Neuron (in vitro differentiated cells): ENCODE data around the gene ANKDD1A.

ENCODE experiments used
- H2AFZ ChIP-seq: one replicate; pipeline ENCODE4 v1.6.1; 2013; ENCODE audit warnings: low read depth, mild to moderate bottlenecking, inconsistent platforms, low read length, moderate library complexity
- H3K27me3 ChIP-seq: one replicate; pipeline ENCODE4 v1.6.1; 2013; ENCODE audit warnings: low read length; ENCODE audit not compliant: insufficient read depth
- H3K36me3 ChIP-seq: one replicate; pipeline ENCODE4 v1.6.1; 2013; ENCODE audit warnings: low read length; ENCODE audit not compliant: insufficient read depth
- H3K4me1 ChIP-seq: one replicate; pipeline ENCODE4 v1.6.1; 2013; ENCODE audit warnings: low read length; ENCODE audit not compliant: insufficient read depth
- H3K4me3 ChIP-seq: 2 replicates; pipeline ENCODE4 v1.5.1; 2013; ENCODE audit warnings: mild to moderate bottlenecking, low read length, moderate library complexity
- H3K9me3 ChIP-seq: one replicate; pipeline ENCODE4 v1.6.1; 2013; ENCODE audit warnings: low read length

Gene ANKDD1A

GRCh38 chr15:64883997-64884511 lies 27.6 kb upstream of the ANKDD1A start:
- no peaks in the 10 kb centered on the region for H3K36me3 ChIP-seq
- peaks cover 3% of the 10 kb centered on the region for H3K4me1 ChIP-seq

DNA sequence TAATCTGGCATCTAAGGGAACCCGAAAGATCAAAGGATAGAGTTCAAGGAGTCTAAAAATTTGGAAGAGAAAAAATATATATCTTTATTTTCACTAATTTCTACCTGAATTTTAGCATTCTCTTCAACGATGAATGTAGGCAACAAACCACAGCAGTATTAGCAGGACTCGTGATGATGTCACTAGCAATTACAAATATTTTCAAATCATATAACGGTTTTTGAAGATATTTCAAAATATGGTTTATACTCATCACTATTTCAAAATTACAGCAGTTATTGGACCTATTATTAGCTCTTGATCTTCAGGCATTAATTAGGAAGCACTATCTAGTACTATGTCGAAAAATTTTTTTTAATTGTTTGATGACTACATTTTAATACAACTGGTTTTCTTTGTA lies 27.0 kb upstream of the ANKDD1A start:
- H3K4me3 ChIP-seq, result no peak overlapping the region
- no peaks in the 10 kb centered on the region for H3K9me3 ChIP-seq
- H3K36me3 ChIP-seq, result no peaks in the 10 kb centered on the region
- H2AFZ ChIP-seq, result no peak overlapping the region
- no peaks in the 10 kb centered on the region for H3K27me3 ChIP-seq
- H3K4me1 ChIP-seq, result peaks cover 3% of the 10 kb centered on the region

More at GRCh38 chr15:64883997-64884511, 27.6 kb upstream of the ANKDD1A start:
- Histone ChIP-seq H2AFZ (no peak overlapping the region), H3K27me3 (no peaks in the 10 kb centered on the region), H3K4me3 (no peak overlapping the region), H3K9me3 (no peaks in the 10 kb centered on the region)

GRCh38 chr15:64888336-64888735 lies 23.4 kb upstream of the ANKDD1A start:
- Histone ChIP-seq H2AFZ (no peak overlapping the region), H3K4me3 (no peak overlapping the region), H3K27me3 (no peaks in the 10 kb centered on the region), H3K9me3 (no peaks in the 10 kb centered on the region), H3K36me3 (no peaks in the 10 kb centered on the region), H3K4me1 (peaks cover 3% of the 10 kb centered on the region)

- no peaks in the 10 kb centered on the region for H3K27me3 ChIP-seq
- no peaks in the 10 kb centered on the region for H3K36me3 ChIP-seq
- no peak overlapping the region for H3K4me3 ChIP-seq
- no peaks in the 10 kb centered on the region for H3K9me3 ChIP-seq
- peaks cover 7% of the 10 kb centered on the region for H3K4me1 ChIP-seq
- H2AFZ ChIP-seq, result no peak overlapping the region
Observed at GRCh38 chr15:64891561-64891960, 20.1 kb upstream of the ANKDD1A start.

DNA sequence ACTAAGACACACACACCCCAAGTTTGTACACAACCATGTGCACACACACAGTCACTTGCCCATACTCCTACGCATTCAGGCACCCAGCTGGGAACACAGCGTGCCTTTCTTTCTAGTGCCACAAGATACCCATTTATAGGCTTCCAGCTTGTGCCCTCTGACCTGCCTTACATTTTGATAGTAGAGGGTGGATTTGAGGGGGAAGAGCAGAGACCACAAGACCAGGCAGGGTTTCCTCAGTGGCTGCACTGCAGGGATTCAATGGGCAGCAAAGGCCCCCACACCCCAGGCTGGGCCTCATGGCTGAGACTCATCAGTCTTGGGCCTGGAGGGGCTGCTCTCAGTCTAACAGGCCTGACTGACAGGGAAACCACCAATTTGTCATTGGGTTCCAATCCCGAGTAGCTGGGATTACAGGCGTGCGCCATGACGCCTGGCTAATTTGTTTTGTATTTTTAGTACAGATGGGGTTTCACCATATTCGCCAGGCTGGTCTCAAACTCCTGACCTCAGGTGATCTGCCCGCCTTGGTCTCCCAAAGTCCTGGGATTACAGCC lies 18.8 kb upstream of the ANKDD1A start:
- H3K27me3 ChIP-seq, result no peaks in the 10 kb centered on the region
- no peak overlapping the region for H2AFZ ChIP-seq
- no peaks in the 10 kb centered on the region for H3K9me3 ChIP-seq
- H3K4me1 ChIP-seq, result peaks cover 7% of the 10 kb centered on the region
- no peak overlapping the region for H3K4me3 ChIP-seq
- no peaks in the 10 kb centered on the region for H3K36me3 ChIP-seq

DNA sequence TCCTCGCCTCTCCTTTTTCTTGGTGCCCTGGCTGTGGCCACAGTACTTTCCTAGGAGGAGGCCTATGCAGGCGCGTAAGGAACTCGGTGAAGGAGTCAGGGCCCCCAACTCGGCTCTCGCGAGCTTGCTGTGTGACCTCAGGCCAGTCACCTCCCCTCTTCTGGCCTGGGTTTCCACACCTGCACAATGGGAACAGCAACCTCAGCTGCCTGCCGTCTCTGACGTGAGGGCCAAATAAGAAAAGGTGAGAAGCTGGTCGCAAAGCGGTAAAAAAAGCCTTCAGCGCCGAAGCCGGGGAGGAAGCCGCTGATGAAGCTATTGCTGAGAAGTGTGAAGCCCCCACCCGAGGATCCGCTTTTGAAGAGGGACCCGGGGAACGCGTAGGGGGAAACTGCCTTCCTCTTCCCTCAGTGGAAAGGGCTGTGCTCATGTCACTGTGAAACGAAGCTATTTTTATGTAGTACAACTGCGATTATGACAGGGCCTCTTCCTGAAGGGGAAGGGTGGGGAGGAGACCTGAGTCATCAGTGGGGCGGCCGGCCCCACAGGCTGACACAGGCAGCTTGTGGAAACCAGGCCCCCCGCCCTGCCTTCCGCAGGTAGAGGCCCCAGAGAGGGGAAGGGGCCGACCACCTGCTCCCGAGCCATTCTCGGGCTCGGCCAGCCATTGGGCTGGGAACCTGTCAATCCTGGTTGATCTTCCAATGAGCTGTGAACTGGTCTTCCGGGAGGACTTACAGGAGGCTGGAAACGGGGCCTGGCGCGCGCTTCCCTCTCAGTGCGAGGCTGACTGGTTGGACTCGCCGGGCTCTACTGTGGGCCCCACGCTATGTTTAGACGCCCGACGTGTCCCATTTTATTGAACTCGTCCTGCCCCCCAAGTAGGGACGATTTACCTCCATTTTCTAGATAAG lies 18.0 kb upstream of the ANKDD1A start:
- Histone ChIP-seq H2AFZ (peak overlapping the region; percentile 32), H3K4me1 (peaks cover 7% of the 10 kb centered on the region), H3K4me3 (no peak overlapping the region), H3K36me3 (no peaks in the 10 kb centered on the region), H3K9me3 (no peaks in the 10 kb centered on the region), H3K27me3 (no peaks in the 10 kb centered on the region)

GRCh38 chr15:64894395-64895056 lies 17.2 kb upstream of the ANKDD1A start:
- H3K27me3 ChIP-seq, result no peaks in the 10 kb centered on the region
- H3K9me3 ChIP-seq, result no peaks in the 10 kb centered on the region
- H3K36me3 ChIP-seq, result no peaks in the 10 kb centered on the region
- no peak overlapping the region for H3K4me3 ChIP-seq
- H2AFZ ChIP-seq, result peak overlapping the region; percentile 32
- peaks cover 7% of the 10 kb centered on the region for H3K4me1 ChIP-seq

- no peaks in the 10 kb centered on the region for H3K9me3 ChIP-seq
- H3K36me3 ChIP-seq, result no peaks in the 10 kb centered on the region
- H2AFZ ChIP-seq, result no peak overlapping the region
- H3K27me3 ChIP-seq, result no peaks in the 10 kb centered on the region
- peaks cover 7% of the 10 kb centered on the region for H3K4me1 ChIP-seq
- no peak overlapping the region for H3K4me3 ChIP-seq
Observed at GRCh38 chr15:64895285-64896065, 16.2 kb upstream of the ANKDD1A start.

DNA sequence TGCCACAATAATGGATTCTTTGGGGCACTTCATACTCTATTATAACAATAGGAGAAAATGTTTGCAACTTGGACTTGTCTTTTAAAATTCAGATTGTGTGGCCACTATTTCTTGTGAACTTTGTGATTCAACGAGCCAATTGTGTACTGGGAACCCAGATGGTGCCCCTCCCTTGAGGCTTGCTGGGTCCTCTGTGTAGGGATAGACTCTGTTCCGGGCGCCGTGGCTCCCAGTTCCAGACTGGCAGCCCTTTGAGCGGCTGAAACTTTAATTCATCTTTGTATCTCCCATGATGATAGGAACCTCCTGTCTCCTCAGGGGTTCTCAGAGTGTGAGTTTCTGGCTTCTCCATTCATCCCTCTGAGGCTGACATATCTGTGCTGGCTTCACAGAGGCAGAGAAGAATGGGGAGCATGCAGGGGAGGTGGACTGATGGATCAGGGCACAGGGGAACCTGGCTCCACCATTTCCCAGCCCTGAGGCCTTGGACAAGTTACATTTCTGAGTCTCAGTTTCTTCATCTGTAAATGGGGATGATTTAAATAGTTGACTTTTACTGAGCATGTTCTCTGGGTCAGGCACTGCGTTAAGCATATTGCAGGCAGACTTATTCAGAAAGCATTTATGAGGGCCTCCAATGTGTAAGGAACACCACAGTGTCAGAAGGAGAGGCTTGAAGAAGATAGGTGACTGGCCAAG lies 15.2 kb upstream of the ANKDD1A start:
- Histone ChIP-seq H3K27me3 (no peaks in the 10 kb centered on the region), H3K4me1 (peaks cover 7% of the 10 kb centered on the region), H2AFZ (no peak overlapping the region), H3K36me3 (no peaks in the 10 kb centered on the region), H3K9me3 (no peaks in the 10 kb centered on the region), H3K4me3 (no peak overlapping the region)

- Histone ChIP-seq H2AFZ (no peak overlapping the region), H3K9me3 (no peaks in the 10 kb centered on the region), H3K36me3 (no peaks in the 10 kb centered on the region), H3K4me1 (peaks cover 7% of the 10 kb centered on the region), H3K27me3 (no peaks in the 10 kb centered on the region), H3K4me3 (no peak overlapping the region)
Observed at GRCh38 chr15:64897345-64897985, 14.2 kb upstream of the ANKDD1A start.

DNA sequence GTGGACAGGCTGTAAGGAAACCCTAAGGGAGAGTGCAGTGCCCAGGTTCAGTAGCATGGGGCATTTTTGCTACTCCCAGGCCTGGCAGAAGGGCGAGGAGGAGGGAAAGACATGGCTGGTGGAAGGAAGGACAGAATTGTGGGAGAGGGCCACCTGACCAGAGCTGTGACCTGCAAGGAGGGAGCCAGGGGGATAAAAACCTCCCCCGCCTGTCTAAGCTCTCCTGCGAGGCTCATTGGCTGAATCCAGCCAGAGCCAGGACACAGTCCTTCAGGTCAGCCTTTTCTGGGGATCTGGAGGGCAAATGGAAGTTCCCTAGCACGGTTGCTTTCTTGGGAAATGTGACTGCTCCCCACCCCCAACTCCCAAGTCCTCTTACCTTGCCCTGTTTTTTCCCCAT lies 13.3 kb upstream of the ANKDD1A start:
- Histone ChIP-seq H3K36me3 (no peaks in the 10 kb centered on the region), H3K27me3 (no peaks in the 10 kb centered on the region), H3K4me3 (no peak overlapping the region), H3K4me1 (peaks cover 7% of the 10 kb centered on the region), H2AFZ (no peak overlapping the region), H3K9me3 (no peaks in the 10 kb centered on the region)

DNA sequence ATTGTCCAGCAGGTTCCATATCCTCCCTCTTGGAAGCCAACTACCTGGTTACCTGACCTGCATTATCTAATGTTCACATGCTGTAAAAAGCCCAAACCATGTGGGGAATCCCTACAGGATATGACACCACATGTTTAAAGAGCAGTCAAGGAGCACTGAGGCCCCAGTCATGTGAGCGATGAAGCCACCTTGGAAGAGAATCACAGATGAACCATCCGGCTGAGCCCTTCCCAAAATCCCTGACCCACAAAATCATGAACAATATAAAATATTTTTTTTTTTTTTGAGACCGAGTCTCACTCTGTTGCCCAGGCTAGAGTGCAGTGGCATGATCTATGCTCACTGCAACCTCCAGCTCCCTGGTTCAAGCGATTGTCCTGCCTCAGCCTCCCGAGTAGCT lies 10.6 kb upstream of the ANKDD1A start:
- no peak overlapping the region for H3K4me3 ChIP-seq
- H3K4me1 ChIP-seq, result no peaks in the 10 kb centered on the region
- H3K36me3 ChIP-seq, result no peaks in the 10 kb centered on the region
- H3K9me3 ChIP-seq, result no peaks in the 10 kb centered on the region
- H2AFZ ChIP-seq, result no peak overlapping the region
- no peaks in the 10 kb centered on the region for H3K27me3 ChIP-seq
